ENCODE results near the gene WNT8A.
"Not testable (repeated sequence)": the region's sequence is repeated elsewhere in the genome, so short reads cannot be mapped to it uniquely, and the experiment has no call there.

GRCh38 chr5:138052718-138053117, 31.1 kb upstream of the WNT8A start:
- not testable (repeated sequence) for TF ChIP-seq CTCF (IDR thresholded peaks at IDR 0.05); POLR2AphosphoS5 (IDR thresholded peaks at IDR 0.05; ENCODE audit: insufficient read depth in 1 of 2, low read depth in 1 of 2)

Measured in vagina (tissue), 2 donors.